Measurements from ENCODE around the gene RGS19.
A peak's percentile ranks its signal among the peaks of the same experiment; 100 is the strongest.
"Not testable (repeated sequence)": the region's sequence is repeated elsewhere in the genome, so short reads cannot be mapped to it uniquely, and the experiment has no call there.

RGS19 gene

DNA sequence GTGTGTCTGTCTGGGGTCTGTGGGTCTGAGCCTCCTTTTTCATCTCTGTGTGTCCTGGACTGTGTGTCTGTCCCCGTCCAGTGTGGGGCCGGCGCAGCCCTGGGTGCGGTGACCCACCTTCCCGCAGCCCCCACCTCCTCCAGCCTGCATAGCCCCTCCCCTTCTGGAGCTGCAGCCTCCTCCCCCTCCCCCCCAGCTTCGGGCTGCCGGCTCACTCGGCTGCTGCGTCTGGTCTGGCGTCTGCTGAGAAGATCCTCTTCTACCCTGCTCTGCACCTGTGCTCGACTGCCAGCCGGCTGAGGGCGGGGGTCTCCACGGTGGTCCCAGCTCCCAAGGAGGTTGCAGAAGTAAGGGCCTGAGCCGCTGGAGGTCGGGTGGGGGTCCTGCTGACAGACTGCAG, 12.5 kb upstream of the RGS19 start:
- peak overlapping the region; percentile 23 for H3K4me3 ChIP-seq (ENCODE audit: low read depth, low read length)
- H3K9me3 ChIP-seq (ENCODE audit: severe bottlenecking) = no peaks in the 10 kb centered on the region
- no peaks in the 10 kb centered on the region for H3K27me3 ChIP-seq (ENCODE audit: insufficient read depth, low read depth, severe bottlenecking)
- no peaks in the 10 kb centered on the region for H3K36me3 ChIP-seq
- H3K27ac ChIP-seq = no peak overlapping the region
- TF ChIP-seq, protein P1, sequence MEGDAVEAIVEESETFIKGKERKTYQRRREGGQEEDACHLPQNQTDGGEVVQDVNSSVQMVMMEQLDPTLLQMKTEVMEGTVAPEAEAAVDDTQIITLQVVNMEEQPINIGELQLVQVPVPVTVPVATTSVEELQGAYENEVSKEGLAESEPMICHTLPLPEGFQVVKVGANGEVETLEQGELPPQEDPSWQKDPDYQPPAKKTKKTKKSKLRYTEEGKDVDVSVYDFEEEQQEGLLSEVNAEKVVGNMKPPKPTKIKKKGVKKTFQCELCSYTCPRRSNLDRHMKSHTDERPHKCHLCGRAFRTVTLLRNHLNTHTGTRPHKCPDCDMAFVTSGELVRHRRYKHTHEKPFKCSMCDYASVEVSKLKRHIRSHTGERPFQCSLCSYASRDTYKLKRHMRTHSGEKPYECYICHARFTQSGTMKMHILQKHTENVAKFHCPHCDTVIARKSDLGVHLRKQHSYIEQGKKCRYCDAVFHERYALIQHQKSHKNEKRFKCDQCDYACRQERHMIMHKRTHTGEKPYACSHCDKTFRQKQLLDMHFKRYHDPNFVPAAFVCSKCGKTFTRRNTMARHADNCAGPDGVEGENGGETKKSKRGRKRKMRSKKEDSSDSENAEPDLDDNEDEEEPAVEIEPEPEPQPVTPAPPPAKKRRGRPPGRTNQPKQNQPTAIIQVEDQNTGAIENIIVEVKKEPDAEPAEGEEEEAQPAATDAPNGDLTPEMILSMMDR (IDR thresholded peaks at IDR 0.05; ENCODE audit: low read depth, low read length) = no peak
- peak; percentile 61 for DNase-seq

DNA sequence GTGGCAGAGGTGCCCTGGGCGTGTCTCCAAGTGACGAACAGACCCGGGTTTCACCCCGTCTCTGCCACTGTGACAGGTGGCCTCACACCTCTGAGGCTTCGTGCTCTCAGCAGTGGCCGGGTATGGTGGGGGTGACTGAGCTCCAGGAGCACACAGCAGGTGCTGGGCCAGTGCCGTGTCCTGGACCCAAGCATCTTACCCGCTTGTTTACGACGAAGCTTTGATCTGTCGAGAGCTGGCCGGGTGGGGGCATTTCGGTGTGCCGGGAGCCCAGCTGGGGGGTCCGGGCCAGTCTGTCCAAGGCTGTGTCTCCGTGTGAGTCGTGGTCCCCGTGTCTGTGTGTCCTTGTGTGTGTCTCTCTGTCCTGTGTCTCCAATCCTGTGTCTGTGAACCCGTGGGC, 12.0 kb upstream of the RGS19 start:
- Histone ChIP-seq H3K27me3 (ENCODE audit: insufficient read depth, low read depth, severe bottlenecking) (no peaks in the 10 kb centered on the region), H3K27ac (no peak overlapping the region), H3K9me3 (ENCODE audit: severe bottlenecking) (no peaks in the 10 kb centered on the region), H3K36me3 (no peaks in the 10 kb centered on the region), H3K4me3 (ENCODE audit: low read depth, low read length) (no peak overlapping the region)
- TF ChIP-seq, protein P1 (IDR thresholded peaks at IDR 0.05; ENCODE audit: low read depth, low read length) = no peak
- DNase-seq = no peak

DNA sequence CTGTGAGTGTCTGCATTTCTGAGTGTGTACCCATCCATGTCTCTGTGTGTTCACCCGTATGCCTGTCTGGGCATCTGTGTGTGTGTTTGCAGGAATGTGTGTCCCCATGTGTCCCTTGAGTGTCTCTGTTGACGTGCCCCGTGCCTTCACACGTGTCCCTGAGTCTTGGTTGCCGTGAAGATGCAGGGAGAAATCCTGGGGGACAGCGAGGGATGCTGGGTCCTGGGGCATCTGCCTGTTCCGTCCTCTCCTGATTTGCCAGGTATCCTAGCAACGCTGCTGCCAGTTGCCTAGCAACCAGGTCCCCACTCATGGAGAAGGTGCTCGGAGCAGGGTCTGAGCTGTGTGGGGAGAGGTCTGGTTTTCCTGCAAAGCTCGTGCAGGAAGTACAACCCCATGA, 10.8 kb upstream of the RGS19 start:
- no peak for DNase-seq
- Histone ChIP-seq H3K27ac (no peak overlapping the region), H3K9me3 (ENCODE audit: severe bottlenecking) (no peaks in the 10 kb centered on the region), H3K36me3 (no peaks in the 10 kb centered on the region), H3K27me3 (ENCODE audit: insufficient read depth, low read depth, severe bottlenecking) (no peaks in the 10 kb centered on the region), H3K4me3 (ENCODE audit: low read depth, low read length) (no peak overlapping the region)
- TF ChIP-seq, protein P1 (IDR thresholded peaks at IDR 0.05; ENCODE audit: low read depth, low read length) = no peak

DNA sequence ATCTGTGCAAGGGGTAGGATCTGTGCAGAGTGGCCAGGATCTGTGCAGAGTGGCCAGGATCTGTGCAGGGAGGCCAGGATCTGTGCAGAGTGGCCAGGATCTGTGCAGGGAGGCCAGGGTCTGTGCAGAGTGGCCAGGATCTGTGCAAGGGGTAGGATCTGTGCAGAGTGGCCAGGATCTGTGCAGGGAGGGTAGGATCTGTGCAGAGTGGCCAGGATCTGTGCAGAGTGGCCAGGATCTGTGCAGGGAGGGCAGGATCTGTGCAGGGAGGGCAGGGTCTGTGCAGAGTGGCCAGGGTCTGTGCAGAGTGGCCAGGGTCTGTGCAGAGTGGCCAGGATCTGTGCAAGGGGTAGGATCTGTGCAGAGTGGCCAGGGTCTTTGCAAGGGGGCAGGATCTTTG, 9.3 kb upstream of the RGS19 start:
- not testable (repeated sequence) for H3K4me3 ChIP-seq (ENCODE audit: low read depth, low read length); H3K36me3 ChIP-seq; H3K27me3 ChIP-seq (ENCODE audit: insufficient read depth, low read depth, severe bottlenecking); H3K27ac ChIP-seq; H3K9me3 ChIP-seq (ENCODE audit: severe bottlenecking); DNase-seq

DNA sequence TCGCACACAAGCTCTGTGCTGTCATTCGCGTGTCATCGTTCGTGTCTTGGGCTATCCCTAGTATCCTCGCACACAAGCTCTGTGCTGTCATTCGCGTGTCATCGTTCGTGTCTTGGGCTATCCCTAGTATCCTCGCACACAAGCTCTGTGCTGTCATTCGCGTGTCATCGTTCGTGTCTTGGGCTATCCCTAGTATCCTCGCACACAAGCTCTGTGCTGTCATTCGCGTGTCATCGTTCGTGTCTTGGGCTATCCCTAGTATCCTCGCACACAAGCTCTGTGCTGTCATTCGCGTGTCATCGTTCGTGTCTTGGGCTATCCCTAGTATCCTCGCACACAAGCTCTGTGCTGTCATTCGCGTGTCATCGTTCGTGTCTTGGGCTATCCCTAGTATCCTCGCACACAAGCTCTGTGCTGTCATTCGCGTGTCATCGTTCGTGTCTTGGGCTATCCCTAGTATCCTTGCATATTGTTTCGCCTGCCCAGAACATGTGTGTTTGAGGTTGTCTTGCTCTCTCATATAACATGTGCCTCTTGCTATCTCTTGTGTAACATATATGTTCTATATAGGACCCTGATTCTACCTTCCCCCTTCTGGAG, 8.0 kb upstream of the RGS19 start:
- H3K9me3 ChIP-seq (ENCODE audit: severe bottlenecking); H3K27ac ChIP-seq; DNase-seq; H3K4me3 ChIP-seq (ENCODE audit: low read depth, low read length); H3K36me3 ChIP-seq; H3K27me3 ChIP-seq (ENCODE audit: insufficient read depth, low read depth, severe bottlenecking): not testable (repeated sequence)

DNA sequence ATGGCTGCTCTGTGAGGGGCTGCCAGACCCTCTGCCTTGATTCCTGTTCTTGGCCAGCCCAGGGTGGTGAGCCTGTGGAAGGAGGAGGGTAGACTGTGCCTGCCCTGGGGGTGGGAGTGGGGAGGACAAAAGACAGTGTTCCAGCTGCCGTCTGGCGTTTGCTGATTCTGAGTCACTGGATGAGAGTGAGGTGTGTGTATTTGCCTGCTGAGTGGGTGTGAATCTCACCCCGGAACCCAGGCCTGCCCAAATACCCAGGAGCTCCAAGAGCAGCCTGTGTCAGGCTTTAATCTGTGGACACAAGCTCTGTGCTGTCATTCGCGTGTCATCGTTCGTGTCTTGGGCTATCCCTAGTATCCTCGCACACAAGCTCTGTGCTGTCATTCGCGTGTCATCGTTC, 7.5 kb upstream of the RGS19 start:
- H3K27ac ChIP-seq = no peak overlapping the region
- no peak overlapping the region for H3K4me3 ChIP-seq (ENCODE audit: low read depth, low read length)
- TF ChIP-seq, protein P1 (IDR thresholded peaks at IDR 0.05; ENCODE audit: low read depth, low read length) = no peak
- H3K36me3 ChIP-seq = no peaks in the 10 kb centered on the region
- DNase-seq = no peak
- no peaks in the 10 kb centered on the region for H3K9me3 ChIP-seq (ENCODE audit: severe bottlenecking)
- no peaks in the 10 kb centered on the region for H3K27me3 ChIP-seq (ENCODE audit: insufficient read depth, low read depth, severe bottlenecking)

DNA sequence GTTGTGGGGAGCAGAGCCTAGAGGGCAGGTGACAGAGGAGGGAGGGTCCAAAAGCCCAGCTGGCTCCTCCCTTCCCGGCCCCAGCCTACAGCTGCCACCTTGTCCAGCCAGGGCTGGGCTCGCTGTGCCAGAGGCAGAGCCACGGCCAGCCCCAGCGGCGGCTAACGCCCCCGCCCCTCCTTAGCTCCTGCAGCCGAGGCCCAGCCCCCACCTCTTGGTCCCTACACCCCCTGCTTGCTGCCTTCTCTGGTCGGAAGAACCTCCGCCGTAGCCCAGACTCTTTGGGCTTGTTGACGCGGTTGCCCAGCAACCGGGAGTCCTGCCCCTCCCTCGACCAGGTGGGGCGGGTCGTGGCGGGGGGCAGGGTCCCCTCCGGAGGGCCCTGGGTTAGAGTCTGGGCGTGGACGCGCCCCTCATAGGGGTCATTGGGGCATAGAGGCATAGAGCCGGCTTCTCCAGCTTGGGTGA, 5.4 kb upstream of the RGS19 start:
- Histone ChIP-seq H3K9me3 (ENCODE audit: severe bottlenecking) (no peaks in the 10 kb centered on the region), H3K27ac (no peak overlapping the region), H3K4me3 (ENCODE audit: low read depth, low read length) (no peak overlapping the region), H3K36me3 (no peaks in the 10 kb centered on the region), H3K27me3 (ENCODE audit: insufficient read depth, low read depth, severe bottlenecking) (no peaks in the 10 kb centered on the region)
- TF ChIP-seq, protein P1 (IDR thresholded peaks at IDR 0.05; ENCODE audit: low read depth, low read length) = no peak
- no peak for DNase-seq

All from WERI-Rb-1 (cell line).